OCI-LY7 (cell line): Measurements from ENCODE around the gene PRKAB1.

ENCODE experiments used
- EZH2phosphoT487 ChIP-seq: fragments of 200-600 bp; sonication (generic); IDR thresholded peaks from 2 replicates; pipeline ENCODE4 v1.6.1; 2018; ENCODE audit warnings: low read depth, borderline replicate concordance, mild to moderate bottlenecking, mixed run types, antibody characterized with exemption, low read length, moderate library complexity, mixed read lengths
- TF ChIP-seq, protein P1 (sequence below): fragments of 200-600 bp; sonication (generic); conservative IDR thresholded peaks from 2 replicates; pipeline ENCODE4 v1.5.1; 2014; ENCODE audit warnings: mild to moderate bottlenecking, antibody characterized with exemption, low read length, moderate library complexity, mixed read lengths

DNA sequence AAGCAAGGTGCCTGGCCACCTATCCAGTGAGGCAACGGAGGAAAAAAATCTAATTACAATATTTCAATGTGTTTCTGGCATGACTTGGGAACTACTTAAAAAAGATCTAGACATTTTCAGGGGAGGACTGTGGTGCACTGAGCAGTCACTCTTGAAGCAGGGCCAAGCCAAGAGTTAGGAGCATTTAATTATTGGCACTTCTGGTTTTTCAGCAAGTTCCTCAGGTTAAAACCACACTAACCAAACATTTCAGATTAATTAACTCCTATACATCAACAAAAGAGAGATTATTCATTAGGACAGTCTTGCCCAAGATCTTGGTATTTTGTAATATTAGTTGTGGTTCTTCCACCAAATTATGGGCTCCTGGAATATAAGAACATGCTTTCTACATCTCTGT, 25.6 kb downstream of the PRKAB1 start:
- TF ChIP-seq, protein P1, sequence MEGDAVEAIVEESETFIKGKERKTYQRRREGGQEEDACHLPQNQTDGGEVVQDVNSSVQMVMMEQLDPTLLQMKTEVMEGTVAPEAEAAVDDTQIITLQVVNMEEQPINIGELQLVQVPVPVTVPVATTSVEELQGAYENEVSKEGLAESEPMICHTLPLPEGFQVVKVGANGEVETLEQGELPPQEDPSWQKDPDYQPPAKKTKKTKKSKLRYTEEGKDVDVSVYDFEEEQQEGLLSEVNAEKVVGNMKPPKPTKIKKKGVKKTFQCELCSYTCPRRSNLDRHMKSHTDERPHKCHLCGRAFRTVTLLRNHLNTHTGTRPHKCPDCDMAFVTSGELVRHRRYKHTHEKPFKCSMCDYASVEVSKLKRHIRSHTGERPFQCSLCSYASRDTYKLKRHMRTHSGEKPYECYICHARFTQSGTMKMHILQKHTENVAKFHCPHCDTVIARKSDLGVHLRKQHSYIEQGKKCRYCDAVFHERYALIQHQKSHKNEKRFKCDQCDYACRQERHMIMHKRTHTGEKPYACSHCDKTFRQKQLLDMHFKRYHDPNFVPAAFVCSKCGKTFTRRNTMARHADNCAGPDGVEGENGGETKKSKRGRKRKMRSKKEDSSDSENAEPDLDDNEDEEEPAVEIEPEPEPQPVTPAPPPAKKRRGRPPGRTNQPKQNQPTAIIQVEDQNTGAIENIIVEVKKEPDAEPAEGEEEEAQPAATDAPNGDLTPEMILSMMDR: no peak
- no peak for TF ChIP-seq EZH2phosphoT487
